ENCODE data around the gene ZG16B. TPM values are rescaled to one million over a fixed set of nuclear protein-coding genes. Genes with fewer than 3 reads are reported as not detected.

Gene ZG16B
- total RNA-seq, 1 experiment from 2014 or later: 6.9 TPM

GRCh38 chr16:2855536-2855935 lies 25.4 kb downstream of the ZG16B start:
- no TSS peak for BruUV-seq (replicated peaks)
- H3K9me3 Mint-ChIP-seq (ENCODE audit: unreplicated experiment): peaks cover 10% of the 10 kb centered on the region
- H3K36me3 Mint-ChIP-seq (ENCODE audit: insufficient read depth, unreplicated experiment): no peaks in the 10 kb centered on the region
- H3K4me3 Mint-ChIP-seq (ENCODE audit: unreplicated experiment): no peak overlapping the region
- ChIA-PET CTCF (interaction anchor here (0.7 kb wide), 1 partner anchor 15 kb away, joined by 3 read pairs; no protein-coding TSS in a partner anchor), POLR2A (interaction anchor here (0.9 kb wide), 1 partner anchor 19 kb away, joined by 3 read pairs; no protein-coding TSS in a partner anchor)
- H3K27ac Mint-ChIP-seq (ENCODE audit: low read depth, unreplicated experiment): no peak overlapping the region
- H3K4me1 Mint-ChIP-seq (ENCODE audit: insufficient read depth, unreplicated experiment): peaks cover 6% of the 10 kb centered on the region
- intact Hi-C loops (cut with micrococcal nuclease): no loop called here
- no peak for TF ChIP-seq CTCF (IDR thresholded peaks at IDR 0.05; ENCODE audit: unreplicated experiment)
- H3K27me3 Mint-ChIP-seq (ENCODE audit: insufficient read depth, unreplicated experiment): no peaks in the 10 kb centered on the region
- DNase-seq (ENCODE audit: unreplicated experiment): no peak

GRCh38 chr16:2856061-2856670 lies 26.1 kb downstream of the ZG16B start:
- TF ChIP-seq CTCF (IDR thresholded peaks at IDR 0.05; ENCODE audit: unreplicated experiment): no peak
- Mint-ChIP-seq H3K27me3 (ENCODE audit: insufficient read depth, unreplicated experiment) (no peaks in the 10 kb centered on the region), H3K27ac (ENCODE audit: low read depth, unreplicated experiment) (no peak overlapping the region), H3K4me1 (ENCODE audit: insufficient read depth, unreplicated experiment) (peaks cover 6% of the 10 kb centered on the region), H3K4me3 (ENCODE audit: unreplicated experiment) (no peak overlapping the region), H3K36me3 (ENCODE audit: insufficient read depth, unreplicated experiment) (no peaks in the 10 kb centered on the region), H3K9me3 (ENCODE audit: unreplicated experiment) (peaks cover 10% of the 10 kb centered on the region)
- no peak for DNase-seq (ENCODE audit: unreplicated experiment)
- ChIA-PET POLR2A (interaction anchor here (0.9 kb wide), 1 partner anchor 18 kb away, joined by 3 read pairs; no protein-coding TSS in a partner anchor), CTCF (interaction anchor here (0.5 to 0.7 kb wide), 5 partner anchors 9 to 433 kb away, joined by 3 read pairs; no protein-coding TSS in a partner anchor)
- intact Hi-C loops (cut with micrococcal nuclease): no loop called here
- BruUV-seq (replicated peaks): no TSS peak

- POLR2A ChIA-PET: no interaction called here
- Mint-ChIP-seq H3K27me3 (ENCODE audit: insufficient read depth, unreplicated experiment) (no peaks in the 10 kb centered on the region), H3K4me1 (ENCODE audit: insufficient read depth, unreplicated experiment) (peaks cover 6% of the 10 kb centered on the region), H3K4me3 (ENCODE audit: unreplicated experiment) (no peak overlapping the region), H3K27ac (ENCODE audit: low read depth, unreplicated experiment) (no peak overlapping the region), H3K9me3 (ENCODE audit: unreplicated experiment) (peaks cover 10% of the 10 kb centered on the region), H3K36me3 (ENCODE audit: insufficient read depth, unreplicated experiment) (no peaks in the 10 kb centered on the region)
- no peak for DNase-seq (ENCODE audit: unreplicated experiment)
- no peak for TF ChIP-seq CTCF (IDR thresholded peaks at IDR 0.05; ENCODE audit: unreplicated experiment)
- no TSS peak for BruUV-seq (replicated peaks)
- CTCF ChIA-PET: interaction anchor here (0.5 to 0.7 kb wide), 4 partner anchors 8 to 434 kb away, joined by 3 read pairs; no protein-coding TSS in a partner anchor
- intact Hi-C loops (cut with micrococcal nuclease): no loop called here
Observed at GRCh38 chr16:2856686-2857450, 26.8 kb downstream of the ZG16B start.
